Astrocyte of the spinal cord (primary cell): ENCODE data around the gene SLCO3A1.

Source experiments
- DNase-seq: peaks from one replicate; pipeline ENCODE4 v3.0.0; 2011; ENCODE audit warnings: low read depth, low spot score
- H3K4me3 ChIP-seq: 2 replicates; pipeline ENCODE4 v1.5.1; 2011; ENCODE audit warnings: low read depth, mild to moderate bottlenecking, low read length, moderate library complexity
- in situ Hi-C: cut with HindIII; loops from 2 replicates; pipeline ENCODE4 v1.10.0; 2017; ENCODE audit warnings: low sequenced_read_pairs
- TF ChIP-seq, protein P1 (sequence below): IDR thresholded peaks from 2 replicates; pipeline ENCODE4 v1.5.1; 2012; ENCODE audit warnings: low read depth, mild to moderate bottlenecking, low read length, inconsistent platforms

The SLCO3A1 gene

DNA sequence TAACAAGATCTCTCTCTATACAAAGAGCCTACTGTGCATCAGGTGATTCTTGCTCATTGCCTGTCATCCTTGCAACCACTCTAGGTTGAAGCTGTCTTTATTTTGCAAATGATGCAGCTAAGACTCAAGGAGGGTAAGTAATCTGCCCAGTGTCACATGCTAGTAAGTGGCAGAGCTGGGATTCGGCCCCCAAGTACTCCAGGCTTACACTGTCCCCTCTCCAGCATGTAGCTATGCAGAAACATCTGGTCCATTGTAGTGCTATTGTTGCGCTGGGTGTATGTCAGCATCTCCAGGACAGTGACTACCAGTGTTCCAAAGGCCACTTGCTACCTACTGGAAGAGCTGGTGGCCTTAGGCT is 248.9 kb downstream of the SLCO3A1 start:
- TF ChIP-seq, protein P1, sequence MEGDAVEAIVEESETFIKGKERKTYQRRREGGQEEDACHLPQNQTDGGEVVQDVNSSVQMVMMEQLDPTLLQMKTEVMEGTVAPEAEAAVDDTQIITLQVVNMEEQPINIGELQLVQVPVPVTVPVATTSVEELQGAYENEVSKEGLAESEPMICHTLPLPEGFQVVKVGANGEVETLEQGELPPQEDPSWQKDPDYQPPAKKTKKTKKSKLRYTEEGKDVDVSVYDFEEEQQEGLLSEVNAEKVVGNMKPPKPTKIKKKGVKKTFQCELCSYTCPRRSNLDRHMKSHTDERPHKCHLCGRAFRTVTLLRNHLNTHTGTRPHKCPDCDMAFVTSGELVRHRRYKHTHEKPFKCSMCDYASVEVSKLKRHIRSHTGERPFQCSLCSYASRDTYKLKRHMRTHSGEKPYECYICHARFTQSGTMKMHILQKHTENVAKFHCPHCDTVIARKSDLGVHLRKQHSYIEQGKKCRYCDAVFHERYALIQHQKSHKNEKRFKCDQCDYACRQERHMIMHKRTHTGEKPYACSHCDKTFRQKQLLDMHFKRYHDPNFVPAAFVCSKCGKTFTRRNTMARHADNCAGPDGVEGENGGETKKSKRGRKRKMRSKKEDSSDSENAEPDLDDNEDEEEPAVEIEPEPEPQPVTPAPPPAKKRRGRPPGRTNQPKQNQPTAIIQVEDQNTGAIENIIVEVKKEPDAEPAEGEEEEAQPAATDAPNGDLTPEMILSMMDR = no peak
- in situ Hi-C loops = no loop called here
- H3K4me3 ChIP-seq = no peak overlapping the region
- DNase-seq = no peak

DNA sequence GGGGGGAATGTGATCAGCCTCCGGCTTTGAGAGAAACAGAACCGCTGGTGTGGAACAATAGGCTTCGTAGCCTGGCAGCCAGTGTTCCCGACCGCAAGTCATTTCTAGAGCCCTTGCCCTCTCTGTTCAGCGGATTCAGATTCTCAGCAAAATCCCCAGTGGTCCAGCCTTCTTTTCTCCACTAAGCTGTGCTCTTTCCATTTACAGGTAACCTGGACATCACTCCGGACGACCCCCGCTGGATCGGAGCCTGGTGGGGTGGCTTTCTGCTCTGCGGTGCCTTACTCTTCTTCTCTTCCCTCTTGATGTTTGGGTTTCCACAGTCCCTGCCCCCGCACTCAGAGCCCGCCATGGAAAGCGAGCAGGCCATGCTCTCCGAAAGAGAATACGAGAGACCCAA is 250.6 kb downstream of the SLCO3A1 start:
- TF ChIP-seq, protein P1 = no peak
- H3K4me3 ChIP-seq = no peak overlapping the region
- in situ Hi-C loops = no loop called here
- no peak for DNase-seq

DNA sequence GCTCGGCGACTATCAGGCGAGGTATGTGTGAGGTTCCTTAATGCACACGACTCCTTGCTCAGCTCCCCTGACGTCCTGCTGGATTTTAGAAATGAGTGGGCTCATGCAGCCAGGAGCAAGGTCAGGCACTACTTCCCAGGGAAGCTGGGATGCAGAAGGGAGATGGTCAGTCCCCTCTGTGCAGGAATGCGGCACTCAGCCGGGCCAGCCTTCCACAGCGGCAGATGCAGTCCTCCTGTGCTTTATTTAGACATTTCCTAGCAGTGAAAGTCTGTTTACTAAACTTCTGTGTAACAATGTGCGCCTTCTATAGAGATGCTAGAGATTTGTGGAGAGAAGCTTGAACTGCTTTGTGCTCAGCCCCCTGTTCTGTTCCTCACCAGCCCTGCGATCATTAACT is 252.1 kb downstream of the SLCO3A1 start:
- DNase-seq = no peak
- TF ChIP-seq, protein P1 = no peak
- H3K4me3 ChIP-seq = no peak overlapping the region
- in situ Hi-C loops = no loop called here

DNA sequence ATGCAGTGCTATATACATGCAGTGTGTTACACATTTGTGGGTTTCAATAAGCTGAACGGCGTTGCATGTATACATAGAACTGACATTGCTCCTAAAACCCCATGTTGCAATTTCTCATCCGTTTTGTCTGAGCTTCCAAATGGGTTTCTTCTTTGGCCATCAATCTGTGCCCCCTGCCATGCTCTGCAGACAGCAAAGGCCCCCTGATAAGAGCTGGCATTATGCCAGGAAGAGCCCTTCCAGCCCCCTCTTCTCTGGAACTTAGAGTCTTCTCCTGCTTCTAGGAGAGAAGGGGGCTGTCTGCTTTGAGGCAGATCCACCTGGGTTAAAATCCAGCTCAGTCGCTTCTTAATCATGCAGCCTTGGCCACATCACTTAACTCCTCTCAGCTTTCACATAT is 254.0 kb downstream of the SLCO3A1 start:
- in situ Hi-C loops = no loop called here
- no peak overlapping the region for H3K4me3 ChIP-seq

DNA sequence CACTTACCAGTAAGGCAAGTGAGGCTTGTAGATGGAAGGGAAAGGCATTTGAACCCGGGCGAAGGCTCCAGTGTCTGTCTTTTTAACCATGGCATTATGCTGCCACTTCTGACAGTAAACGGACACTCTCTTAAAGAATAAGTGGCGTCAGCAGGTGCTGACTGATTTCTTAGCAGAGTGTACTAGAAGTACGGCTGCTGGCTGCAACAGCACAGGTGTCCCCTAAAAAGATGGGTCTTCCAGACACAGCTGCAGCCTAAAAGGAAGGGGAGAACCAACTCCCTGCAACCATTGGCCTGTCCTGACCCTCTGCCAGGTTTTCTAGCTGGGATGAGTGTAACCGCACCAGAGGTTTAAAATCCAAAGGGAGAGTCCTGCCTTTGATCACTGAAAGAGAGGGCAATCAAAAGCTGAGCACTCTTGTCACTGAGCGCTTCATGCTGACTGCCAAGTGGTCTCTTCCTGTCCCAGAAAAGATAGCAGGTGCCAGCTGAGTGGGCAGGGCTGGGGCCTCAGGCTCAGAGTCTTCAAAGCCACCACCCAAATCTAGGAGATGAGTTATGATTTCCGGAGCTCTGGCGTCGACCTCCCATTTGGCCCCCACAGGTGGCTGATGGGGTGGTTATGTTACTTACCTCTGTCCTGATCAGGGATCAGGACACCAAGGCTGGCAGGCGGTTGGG is 255.8 kb downstream of the SLCO3A1 start:
- TF ChIP-seq, protein P1 = no peak
- in situ Hi-C loops = no loop called here
- no peak for DNase-seq
- no peak overlapping the region for H3K4me3 ChIP-seq

More for the DNA sequence above, 254.0 kb downstream of the SLCO3A1 start:
- TF ChIP-seq, protein P1 = no peak
- DNase-seq = no peak

DNA sequence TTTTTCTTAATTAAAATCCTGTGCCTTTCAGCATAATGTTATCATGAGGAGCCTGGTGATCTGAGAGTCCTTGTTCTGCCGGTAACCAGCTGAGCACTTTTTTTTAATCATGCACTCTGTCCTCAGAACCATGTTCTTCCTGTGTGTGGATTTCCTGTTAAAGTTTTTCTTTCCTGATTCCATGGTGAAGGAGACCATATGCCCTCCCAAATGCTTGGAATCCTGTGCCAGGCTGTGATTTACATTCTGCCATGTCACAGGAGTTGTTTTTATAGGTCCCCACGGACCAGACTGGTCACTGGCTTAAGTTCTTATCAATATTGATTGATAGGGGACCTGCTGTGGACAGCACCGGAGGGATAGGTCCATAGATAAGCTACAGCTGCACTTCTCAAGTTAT is 257.8 kb downstream of the SLCO3A1 start:
- TF ChIP-seq, protein P1 = no peak
- in situ Hi-C loops = no loop called here
- H3K4me3 ChIP-seq = no peak overlapping the region
- no peak for DNase-seq
